ENCODE data around the gene SAYSD1. TPM values are rescaled to one million over a fixed set of nuclear protein-coding genes. Genes with fewer than 3 reads are reported as not detected.

SAYSD1 gene
- total and polyA plus RNA-seq, 9 of the 15 experiments (the other 6 are each of a cell fraction or from before 2014, with no cell fraction given): 3.5 to 19.1 (median 12.4) TPM

- Histone ChIP-seq H3K4me3 (no peak overlapping the region), H3K79me2 (ENCODE audit: control insufficient read depth, insufficient read depth, low read length) (no peaks in the 10 kb centered on the region), H3K36me3 (ENCODE audit: control insufficient read depth, insufficient read depth, low read length) (no peaks in the 10 kb centered on the region), H3K9me3 (replicated peaks; ENCODE audit: control insufficient read depth, insufficient read depth, low read depth, low read length) (no peaks in the 10 kb centered on the region), H3K9ac (ENCODE audit: insufficient read depth in 1 of 2, low read depth in 2 of 2, low read length in 2 of 2) (no peak overlapping the region), H3K27ac (ENCODE audit: extremely low read depth, low read depth, low read length) (no peak overlapping the region), H2AFZ (ENCODE audit: low read depth, low read length) (no peak overlapping the region), H3K4me1 (replicated peaks in 1 of 2; ENCODE audit: control insufficient read depth in 2 of 2, insufficient read depth in 2 of 2, low read length in 2 of 2) (no peaks in the 10 kb centered on the region), H3K4me2 (ENCODE audit: insufficient read depth, low read length) (no peak overlapping the region), H3K9me1 (ENCODE audit: control insufficient read depth, insufficient read depth, low read length) (no peaks in the 10 kb centered on the region), H4K20me1 (replicated peaks; ENCODE audit: control insufficient read depth, insufficient read depth, low read length) (peaks cover 16% of the 10 kb centered on the region), H3K27me3 (ENCODE audit: control insufficient read depth in 2 of 2, insufficient read depth in 2 of 2, low read length in 2 of 2) (peaks cover 10 to 73% of the 10 kb centered on the region in 2 experiments; a peak in 4 of 5 replicates)
- in situ Hi-C loops (cut with MboI) (no loop called here), intact Hi-C loops (cut with micrococcal nuclease) (no loop called here)
- ChIA-PET CTCF (ENCODE audit: low intra/inter-chr PET ratio) (no interaction called here), POLR2A (no interaction called here)
- no peak for ATAC-seq
- TF ChIP-seq ZNF717 (CRISPR knock-in tag; IDR thresholded peaks at IDR 0.05) (no peak), ZBTB49 (CRISPR knock-in tag; IDR thresholded peaks at IDR 0.05; ENCODE audit: borderline replicate concordance) (no peak), ATF6 (CRISPR knock-in tag; IDR thresholded peaks at IDR 0.05) (no peak), CXXC5 (CRISPR knock-in tag; IDR thresholded peaks at IDR 0.05) (no peak), ZSCAN32 (CRISPR knock-in tag; IDR thresholded peaks at IDR 0.05) (no peak), ZKSCAN1 (IDR thresholded peaks at IDR 0.05; ENCODE audit: low read depth, low read length) (no peak), GTF2E2 (tag; IDR thresholded peaks at IDR 0.05) (no peak), CREB5 (CRISPR knock-in tag; IDR thresholded peaks at IDR 0.05) (no peak), PHB2 (IDR thresholded peaks at IDR 0.05; ENCODE audit: low read depth) (no peak), USF2 (CRISPR knock-in tag; IDR thresholded peaks at IDR 0.05) (no peak), JUND (IDR thresholded peaks at IDR 0.05; ENCODE audit: borderline replicate concordance, low read depth, low read length) (no peak), JUND (tag; IDR thresholded peaks at IDR 0.05; ENCODE audit: borderline replicate concordance, low read depth, low read length) (no peak), SNIP1 (IDR thresholded peaks at IDR 0.05; ENCODE audit: low read depth) (no peak), GTF2A2 (tag; IDR thresholded peaks at IDR 0.05) (no peak), ZSCAN29 (IDR thresholded peaks at IDR 0.05) (no peak), RFX7 (CRISPR knock-in tag; IDR thresholded peaks at IDR 0.05) (no peak), ZKSCAN3 (CRISPR knock-in tag; IDR thresholded peaks at IDR 0.05) (no peak), RBM25 (IDR thresholded peaks at IDR 0.05; ENCODE audit: low read depth, low read length, severe bottlenecking) (no peak)
- BruUV-seq (replicated peaks): no TSS peak
- FAIRE-seq: no peak
- WGBS (ENCODE audit: insufficient coverage, low coverage, missing lambda C conversion rate): 2% methylated on average over 3 of the region's 3 CpGs
- no peak for DNase-seq (ENCODE audit: extremely low read depth in 1 of 4, low spot score in 3 of 4)
Observed at GRCh38 chr6:39078695-39079094, 36.3 kb downstream of the SAYSD1 start.
